ENCODE data around the gene GZMB.
"Not testable (repeated sequence)": the region's sequence is repeated elsewhere in the genome, so short reads cannot be mapped to it uniquely, and the experiment has no call there.

DNA sequence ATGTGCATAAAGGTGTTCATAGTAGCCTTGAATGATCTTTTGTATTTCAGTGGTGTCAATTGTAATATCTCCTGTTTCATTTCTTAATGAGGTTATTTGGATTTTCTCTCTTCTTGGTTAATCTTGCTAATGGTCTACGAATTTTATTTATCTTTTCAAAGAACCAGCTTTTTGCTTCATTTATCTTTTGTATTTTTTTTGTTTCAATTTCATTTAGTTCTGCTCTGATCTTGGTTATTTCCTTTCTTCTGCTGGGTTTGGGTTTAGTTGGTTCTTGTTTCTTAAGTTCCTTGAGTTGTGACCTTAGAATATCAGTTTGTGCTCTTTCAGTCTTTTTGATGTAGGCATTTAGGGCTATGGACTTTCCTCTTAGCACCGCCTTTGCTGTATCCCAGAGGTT, 43.0 kb downstream of the GZMB start:
- TF ChIP-seq, protein P1, sequence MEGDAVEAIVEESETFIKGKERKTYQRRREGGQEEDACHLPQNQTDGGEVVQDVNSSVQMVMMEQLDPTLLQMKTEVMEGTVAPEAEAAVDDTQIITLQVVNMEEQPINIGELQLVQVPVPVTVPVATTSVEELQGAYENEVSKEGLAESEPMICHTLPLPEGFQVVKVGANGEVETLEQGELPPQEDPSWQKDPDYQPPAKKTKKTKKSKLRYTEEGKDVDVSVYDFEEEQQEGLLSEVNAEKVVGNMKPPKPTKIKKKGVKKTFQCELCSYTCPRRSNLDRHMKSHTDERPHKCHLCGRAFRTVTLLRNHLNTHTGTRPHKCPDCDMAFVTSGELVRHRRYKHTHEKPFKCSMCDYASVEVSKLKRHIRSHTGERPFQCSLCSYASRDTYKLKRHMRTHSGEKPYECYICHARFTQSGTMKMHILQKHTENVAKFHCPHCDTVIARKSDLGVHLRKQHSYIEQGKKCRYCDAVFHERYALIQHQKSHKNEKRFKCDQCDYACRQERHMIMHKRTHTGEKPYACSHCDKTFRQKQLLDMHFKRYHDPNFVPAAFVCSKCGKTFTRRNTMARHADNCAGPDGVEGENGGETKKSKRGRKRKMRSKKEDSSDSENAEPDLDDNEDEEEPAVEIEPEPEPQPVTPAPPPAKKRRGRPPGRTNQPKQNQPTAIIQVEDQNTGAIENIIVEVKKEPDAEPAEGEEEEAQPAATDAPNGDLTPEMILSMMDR (IDR thresholded peaks at IDR 0.05 in 4 of 5, conservative IDR thresholded peaks at IDR 0.05 in 1 of 5), result not testable (repeated sequence)
- TF ChIP-seq POLR2A (IDR thresholded peaks at IDR 0.05), result not testable (repeated sequence)
